Activated naive CD8-positive, alpha-beta T cell (primary cell): ENCODE measurements around the gene NCCRP1.

Experiments used
- H3K27ac Mint-ChIP-seq: one replicate; pipeline ENCODE4 v1.8.0; 2021; ENCODE audit warnings: mixed read lengths
- H3K27me3 Mint-ChIP-seq: one replicate; pipeline ENCODE4 v1.8.0; 2021; ENCODE audit warnings: mixed read lengths
- H3K36me3 Mint-ChIP-seq: one replicate; pipeline ENCODE4 v1.8.0; 2021; ENCODE audit warnings: mixed read lengths
- H3K4me1 Mint-ChIP-seq: one replicate; pipeline ENCODE4 v1.8.0; 2021; ENCODE audit warnings: low read depth, mixed read lengths
- H3K4me3 Mint-ChIP-seq: one replicate; pipeline ENCODE4 v1.8.0; 2021; ENCODE audit warnings: mild to moderate bottlenecking, mixed read lengths
- H3K9me3 Mint-ChIP-seq: one replicate; pipeline ENCODE4 v1.8.0; 2021; ENCODE audit warnings: low read depth, mixed read lengths

Gene NCCRP1

DNA sequence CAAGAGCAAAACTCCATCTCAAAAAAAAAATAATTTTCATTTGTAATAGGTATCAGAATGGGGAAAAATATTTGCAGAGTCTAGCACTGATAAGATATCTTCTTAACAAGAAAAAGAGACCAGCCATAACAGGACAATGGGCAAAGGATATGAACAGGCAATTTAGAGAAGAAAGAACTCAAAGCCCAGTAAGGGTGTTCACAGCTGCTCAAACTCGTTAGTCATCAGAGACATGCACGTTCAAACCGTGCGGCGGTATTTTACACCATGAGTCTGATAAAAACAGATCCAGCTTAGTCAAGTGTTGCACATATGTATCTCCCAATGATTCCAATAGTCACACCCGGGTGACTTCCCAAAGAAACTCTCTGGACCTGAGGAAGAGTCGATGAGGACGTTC is 13.7 kb upstream of the NCCRP1 start:
- Mint-ChIP-seq H3K27ac (no peak overlapping the region), H3K4me1 (no peaks in the 10 kb centered on the region), H3K9me3 (no peaks in the 10 kb centered on the region), H3K4me3 (no peak overlapping the region), H3K36me3 (no peaks in the 10 kb centered on the region), H3K27me3 (peaks cover 1% of the 10 kb centered on the region)

DNA sequence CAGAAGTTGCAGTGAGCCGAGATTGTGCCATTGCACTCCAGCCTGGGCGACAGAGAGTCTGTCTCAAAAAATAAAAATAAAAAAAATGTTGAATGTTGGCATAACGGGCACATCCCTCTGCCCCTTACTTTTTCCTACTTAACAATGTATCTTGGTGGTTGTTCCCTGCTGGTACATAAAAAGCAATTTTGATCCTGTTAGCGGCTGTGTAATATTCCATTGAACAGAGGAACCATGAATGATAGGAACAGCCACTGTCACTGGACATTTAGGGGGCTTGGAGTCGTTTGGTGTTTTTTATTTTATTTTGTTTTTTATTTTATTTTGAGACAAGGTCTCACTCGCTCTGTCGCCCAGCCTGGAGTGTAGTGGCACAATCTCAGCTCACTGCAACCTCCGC is 10.4 kb upstream of the NCCRP1 start:
- Mint-ChIP-seq H3K4me1 (no peaks in the 10 kb centered on the region), H3K4me3 (no peak overlapping the region), H3K27me3 (peaks cover 9% of the 10 kb centered on the region), H3K9me3 (no peaks in the 10 kb centered on the region), H3K27ac (no peak overlapping the region), H3K36me3 (no peaks in the 10 kb centered on the region)

- Mint-ChIP-seq H3K27ac (no peak overlapping the region), H3K36me3 (no peaks in the 10 kb centered on the region), H3K9me3 (no peaks in the 10 kb centered on the region)
Observed at GRCh38 chr19:39187552-39187943, 9.2 kb upstream of the NCCRP1 start.

DNA sequence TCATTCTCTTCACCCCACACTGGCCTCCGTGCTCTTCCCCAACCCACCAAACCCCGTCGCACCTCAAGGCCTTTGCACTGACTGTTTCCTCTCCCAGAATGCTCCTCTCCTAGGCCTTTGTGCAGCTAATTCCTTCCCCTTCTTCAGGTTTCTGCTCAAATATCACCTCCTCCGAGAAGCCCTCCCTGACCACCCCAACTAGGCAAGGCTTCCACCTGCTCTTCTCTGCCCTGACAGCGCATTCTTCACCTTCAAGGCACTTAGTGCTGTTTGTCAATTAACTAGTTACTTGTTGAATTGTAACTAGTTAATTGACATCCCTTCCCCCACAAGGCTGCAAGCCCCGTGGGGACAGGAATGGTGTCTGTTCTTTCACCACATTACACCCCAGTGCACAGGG is 7.8 kb upstream of the NCCRP1 start:
- no peak overlapping the region for H3K4me3 Mint-ChIP-seq
- H3K27me3 Mint-ChIP-seq = peaks cover 16% of the 10 kb centered on the region
- H3K27ac Mint-ChIP-seq = no peak overlapping the region
- H3K36me3 Mint-ChIP-seq = no peaks in the 10 kb centered on the region
- no peaks in the 10 kb centered on the region for H3K4me1 Mint-ChIP-seq
- no peaks in the 10 kb centered on the region for H3K9me3 Mint-ChIP-seq

More at GRCh38 chr19:39187552-39187943, 9.2 kb upstream of the NCCRP1 start:
- Mint-ChIP-seq H3K4me1 (no peaks in the 10 kb centered on the region), H3K27me3 (peaks cover 11% of the 10 kb centered on the region), H3K4me3 (no peak overlapping the region)

DNA sequence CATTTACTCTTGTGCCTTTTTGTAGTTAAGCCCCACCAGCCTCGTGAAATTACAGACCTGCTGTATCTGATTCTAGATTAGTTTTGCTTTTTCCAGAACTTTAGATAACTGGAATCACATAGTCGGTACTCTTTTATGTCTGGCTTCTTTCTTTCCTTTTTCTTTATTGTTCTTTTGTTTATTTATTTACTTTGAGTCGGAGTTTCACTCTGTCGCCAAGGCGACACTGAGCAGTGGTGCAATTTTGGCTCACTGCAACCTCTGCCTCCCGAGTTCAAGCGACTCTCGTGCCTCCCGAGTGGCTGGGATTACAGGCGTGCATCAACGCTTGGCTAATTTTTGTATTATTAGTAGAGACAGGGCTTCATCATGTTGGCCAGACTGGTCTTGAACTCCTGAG is 6.0 kb upstream of the NCCRP1 start:
- Mint-ChIP-seq H3K27me3 (peaks cover 24% of the 10 kb centered on the region), H3K9me3 (no peaks in the 10 kb centered on the region), H3K4me1 (peaks cover 9% of the 10 kb centered on the region), H3K36me3 (no peaks in the 10 kb centered on the region), H3K27ac (no peak overlapping the region), H3K4me3 (no peak overlapping the region)

- no peak overlapping the region for H3K4me3 Mint-ChIP-seq
- no peaks in the 10 kb centered on the region for H3K36me3 Mint-ChIP-seq
- H3K27me3 Mint-ChIP-seq = peaks cover 30% of the 10 kb centered on the region
- no peaks in the 10 kb centered on the region for H3K9me3 Mint-ChIP-seq
- peaks cover 22% of the 10 kb centered on the region for H3K4me1 Mint-ChIP-seq
- no peak overlapping the region for H3K27ac Mint-ChIP-seq
Observed at GRCh38 chr19:39192846-39193245, 3.9 kb upstream of the NCCRP1 start.

- Mint-ChIP-seq H3K9me3 (no peaks in the 10 kb centered on the region), H3K4me3 (no peak overlapping the region), H3K4me1 (peaks cover 22% of the 10 kb centered on the region), H3K27me3 (peaks cover 36% of the 10 kb centered on the region), H3K36me3 (no peaks in the 10 kb centered on the region), H3K27ac (no peak overlapping the region)
Observed at GRCh38 chr19:39193803-39194202, 3.0 kb upstream of the NCCRP1 start.

- no peaks in the 10 kb centered on the region for H3K36me3 Mint-ChIP-seq
- H3K4me1 Mint-ChIP-seq = peaks cover 22% of the 10 kb centered on the region
- peak overlapping the region; percentile 61 for H3K4me3 Mint-ChIP-seq
- H3K9me3 Mint-ChIP-seq = no peaks in the 10 kb centered on the region
- peaks cover 33% of the 10 kb centered on the region for H3K27me3 Mint-ChIP-seq
- no peak overlapping the region for H3K27ac Mint-ChIP-seq
Observed at GRCh38 chr19:39194832-39195542, 1.8 kb upstream of the NCCRP1 start.

DNA sequence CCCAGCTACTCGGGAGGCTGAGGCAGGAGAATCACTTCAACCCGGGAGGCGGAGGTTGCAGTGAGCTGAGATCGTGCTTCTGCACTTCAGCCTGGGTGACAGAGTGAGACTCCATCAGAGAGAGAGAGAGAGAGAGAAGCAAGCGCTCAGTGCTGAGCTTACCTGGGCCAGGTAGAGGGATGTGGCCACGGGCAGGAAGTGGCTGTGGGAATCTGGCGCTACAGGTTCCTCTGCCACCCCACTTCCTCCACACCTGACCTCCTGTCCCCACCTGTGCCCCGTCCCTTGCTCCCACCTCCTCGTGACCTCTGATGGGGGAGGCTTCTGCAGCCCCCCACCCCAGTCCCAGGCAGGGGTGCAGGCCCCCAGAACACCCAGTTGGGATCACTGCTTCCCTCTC is 1.0 kb upstream of the NCCRP1 start:
- H3K4me1 Mint-ChIP-seq = peaks cover 22% of the 10 kb centered on the region
- H3K9me3 Mint-ChIP-seq = no peaks in the 10 kb centered on the region
- no peaks in the 10 kb centered on the region for H3K36me3 Mint-ChIP-seq
- peak overlapping the region; percentile 61 for H3K4me3 Mint-ChIP-seq
- no peak overlapping the region for H3K27ac Mint-ChIP-seq
- peaks cover 32% of the 10 kb centered on the region for H3K27me3 Mint-ChIP-seq

- H3K27ac Mint-ChIP-seq = no peak overlapping the region
- H3K9me3 Mint-ChIP-seq = no peaks in the 10 kb centered on the region
- no peaks in the 10 kb centered on the region for H3K36me3 Mint-ChIP-seq
- H3K4me3 Mint-ChIP-seq = peak overlapping the region; percentile 40
- peaks cover 22% of the 10 kb centered on the region for H3K4me1 Mint-ChIP-seq
- peaks cover 36% of the 10 kb centered on the region for H3K27me3 Mint-ChIP-seq
Observed at GRCh38 chr19:39196320-39196719, 444 bp upstream of the NCCRP1 start.

DNA sequence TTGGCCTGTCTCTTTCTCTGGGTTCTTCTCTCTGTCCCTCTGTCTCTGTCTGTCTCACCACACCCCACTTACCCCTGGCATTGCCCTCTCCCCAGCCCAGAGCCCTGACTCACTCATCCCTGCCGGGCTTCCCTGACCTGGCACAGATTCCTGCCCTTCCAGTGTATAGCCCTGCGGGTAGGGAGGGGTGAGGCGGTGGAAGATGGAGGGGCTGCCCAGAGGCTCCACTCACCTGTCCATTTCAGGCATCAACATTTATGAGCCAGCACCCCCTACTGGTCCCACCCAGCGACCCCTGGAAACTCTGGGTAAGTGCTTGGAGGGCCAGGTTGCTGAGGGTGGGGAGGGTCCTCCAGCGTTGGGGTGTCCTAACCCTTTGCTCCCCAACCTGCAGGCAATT is 1.0 kb downstream of the NCCRP1 start:
- no peak overlapping the region for H3K27ac Mint-ChIP-seq
- peak overlapping the region; percentile 81 for H3K4me3 Mint-ChIP-seq
- H3K4me1 Mint-ChIP-seq = peaks cover 22% of the 10 kb centered on the region
- peaks cover 42% of the 10 kb centered on the region for H3K27me3 Mint-ChIP-seq
- no peaks in the 10 kb centered on the region for H3K36me3 Mint-ChIP-seq
- no peaks in the 10 kb centered on the region for H3K9me3 Mint-ChIP-seq

DNA sequence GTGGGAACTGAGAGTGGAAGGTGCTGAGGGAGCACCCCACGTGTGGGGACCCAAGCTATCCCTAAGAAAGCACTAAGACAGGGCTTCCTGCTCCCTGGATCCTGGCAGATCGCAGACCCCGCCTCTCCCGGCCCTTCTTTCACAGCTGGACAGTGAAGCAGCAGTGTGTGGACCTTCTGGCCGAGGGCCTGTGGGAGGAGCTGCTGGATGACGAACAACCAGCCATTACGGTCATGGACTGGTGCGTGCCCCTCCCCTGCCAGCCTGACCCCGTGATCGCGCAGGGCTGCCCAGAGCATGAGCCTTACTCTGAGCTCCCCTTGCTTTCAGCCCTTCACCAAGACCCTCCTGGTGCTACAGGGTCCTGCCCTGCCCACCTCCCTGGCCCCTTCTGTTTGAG is 2.3 kb downstream of the NCCRP1 start:
- H3K4me1 Mint-ChIP-seq = peaks cover 25% of the 10 kb centered on the region
- no peak overlapping the region for H3K27ac Mint-ChIP-seq
- no peaks in the 10 kb centered on the region for H3K36me3 Mint-ChIP-seq
- H3K9me3 Mint-ChIP-seq = no peaks in the 10 kb centered on the region
- H3K27me3 Mint-ChIP-seq = peaks cover 39% of the 10 kb centered on the region
- H3K4me3 Mint-ChIP-seq = no peak overlapping the region

DNA sequence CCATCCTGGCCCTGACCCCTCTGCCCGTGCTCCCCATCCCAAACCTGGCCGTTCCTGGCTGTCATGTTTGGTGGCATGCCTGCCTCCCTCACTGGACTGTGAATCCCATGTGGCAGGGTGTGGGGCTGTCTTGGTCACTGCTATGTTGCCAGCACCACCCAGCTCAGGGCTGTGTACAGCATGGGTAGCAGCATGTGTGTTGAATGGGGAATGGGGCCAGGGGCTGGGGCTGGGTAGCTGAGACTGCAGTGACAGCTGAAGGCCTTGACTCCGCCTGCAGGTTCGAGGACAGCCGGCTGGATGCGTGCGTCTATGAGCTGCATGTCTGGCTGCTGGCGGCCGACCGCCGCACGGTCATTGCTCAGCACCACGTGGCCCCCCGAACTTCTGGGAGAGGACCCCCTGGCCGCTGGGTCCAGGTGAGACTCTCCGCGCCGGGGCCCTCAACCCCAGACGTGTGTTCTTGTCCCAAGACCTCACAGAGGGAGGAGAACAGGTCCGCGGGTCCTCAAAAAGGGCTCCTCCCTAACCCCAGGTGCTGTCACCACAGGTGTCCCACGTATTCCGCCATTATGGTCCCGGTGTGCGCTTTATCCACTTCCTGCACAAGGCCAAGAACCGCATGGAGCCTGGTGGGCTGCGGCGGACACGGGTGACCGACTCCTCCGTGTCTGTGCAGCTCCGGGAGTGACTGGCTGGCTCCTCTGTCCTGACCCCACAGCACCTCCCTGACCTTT is 3.5 kb downstream of the NCCRP1 start:
- peaks cover 38% of the 10 kb centered on the region for H3K27me3 Mint-ChIP-seq
- H3K27ac Mint-ChIP-seq = no peak overlapping the region
- no peaks in the 10 kb centered on the region for H3K36me3 Mint-ChIP-seq
- peaks cover 20% of the 10 kb centered on the region for H3K4me1 Mint-ChIP-seq
- H3K4me3 Mint-ChIP-seq = no peak overlapping the region
- no peaks in the 10 kb centered on the region for H3K9me3 Mint-ChIP-seq

DNA sequence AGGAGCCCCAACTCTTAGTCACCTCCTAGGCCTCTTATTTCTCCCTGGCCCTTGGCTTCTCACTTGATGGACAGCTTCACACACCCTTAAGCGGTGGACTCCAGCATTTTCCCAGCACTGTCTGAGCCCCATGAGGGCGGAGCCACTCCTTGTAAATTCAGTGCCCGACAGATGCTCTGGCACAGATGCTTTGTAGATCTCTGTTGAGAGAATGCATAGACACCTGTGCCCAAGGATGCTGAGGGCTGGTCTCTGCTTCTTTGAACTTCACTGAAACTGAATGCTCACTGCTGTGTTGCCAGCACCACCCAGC is 4.0 kb downstream of the NCCRP1 start:
- Mint-ChIP-seq H3K4me3 (no peak overlapping the region), H3K4me1 (peaks cover 15% of the 10 kb centered on the region), H3K27me3 (peaks cover 37% of the 10 kb centered on the region), H3K27ac (no peak overlapping the region), H3K36me3 (no peaks in the 10 kb centered on the region), H3K9me3 (no peaks in the 10 kb centered on the region)

DNA sequence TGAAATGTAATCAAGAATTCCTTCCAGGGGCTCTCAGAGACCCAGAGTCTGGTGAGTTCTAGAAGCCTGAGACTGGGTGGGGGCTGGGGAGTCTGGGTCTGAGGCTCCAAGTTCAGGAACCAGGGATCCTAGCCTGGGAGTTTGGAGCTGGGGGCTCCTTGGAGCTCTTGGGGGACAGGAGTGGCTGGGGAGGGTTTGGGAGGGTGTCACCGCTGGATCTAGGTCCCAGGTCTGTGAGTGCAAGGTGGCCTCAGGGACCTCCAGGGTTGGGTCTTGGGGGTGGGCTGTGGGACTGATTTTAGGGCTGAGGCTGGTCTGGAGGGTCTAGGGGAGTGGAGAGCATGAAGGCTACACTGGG is 6.2 kb downstream of the NCCRP1 start:
- no peaks in the 10 kb centered on the region for H3K36me3 Mint-ChIP-seq
- no peaks in the 10 kb centered on the region for H3K9me3 Mint-ChIP-seq
- H3K4me3 Mint-ChIP-seq = no peak overlapping the region
- H3K4me1 Mint-ChIP-seq = peaks cover 2% of the 10 kb centered on the region
- H3K27me3 Mint-ChIP-seq = peaks cover 29% of the 10 kb centered on the region
- H3K27ac Mint-ChIP-seq = no peak overlapping the region
